Uterus (tissue), 4 donors: Measurements from ENCODE around the gene PRKAG3. TPM values are rescaled to one million over a fixed set of nuclear protein-coding genes. Genes with fewer than 3 reads are reported as not detected.

ENCODE experiments used
- DNase-seq, 2 donors: peaks; one replicate each; pipeline ENCODE4 v3.0.0-alpha.2; 2019 to 2020
- H3K27ac ChIP-seq, 2 donors: fragments of 200-600 bp; sonication (generic); 1 replicate in 1 of 2; 2 replicates in 1 of 2; pipeline ENCODE4 v1.5.1; 2016 to 2018
- H3K27me3 ChIP-seq, 2 donors: fragments of 200-600 bp; sonication (generic); one replicate each; pipeline ENCODE4 v1.5.1; 2018 to 2019; ENCODE audit warnings: control low read depth in 1 of 2
- H3K36me3 ChIP-seq, 2 donors: fragments of 200-600 bp; sonication (generic); one replicate each; pipeline ENCODE4 v1.5.1; 2019; ENCODE audit warnings: control low read depth in 1 of 2
- H3K4me1 ChIP-seq, 2 donors: fragments of 200-600 bp; sonication (generic); one replicate each; pipeline ENCODE4 v1.5.1; 2018 to 2019; ENCODE audit warnings: control low read depth in 1 of 2
- H3K4me3 ChIP-seq, 2 donors: fragments of 200-600 bp; sonication (generic); 1 replicate in 1 of 2; 2 replicates in 1 of 2; pipeline ENCODE4 v1.5.1; 2018 to 2019; ENCODE audit warnings: mild to moderate bottlenecking in 1 of 2
- H3K9me3 ChIP-seq, 2 donors: fragments of 200-600 bp; sonication (generic); one replicate each; pipeline ENCODE4 v1.5.1; 2019; ENCODE audit warnings: control low read depth in 1 of 2
- CTCF ChIP-seq, 4 experiments: fragments of 200-600 bp in 2 of 4; fragments of 450-650 bp in 2 of 4; sonication (generic) in 2 of 4; IDR thresholded peaks; one replicate each; pipeline ENCODE4 v1.5.1; 2016 to 2019; ENCODE audit warnings: antibody characterized with exemption in 4 of 4, mild to moderate bottlenecking in 2 of 4, moderate library complexity in 1 of 4
- POLR2A ChIP-seq, 2 donors: fragments of 450-650 bp; IDR thresholded peaks; one replicate each; pipeline ENCODE4 v1.6.1; 2016; ENCODE audit warnings: antibody characterized with exemption in 2 of 2, mild to moderate bottlenecking in 1 of 2, moderate library complexity in 1 of 2
- intact Hi-C: fragments of 100-400 bp; cut with DNase I; formaldehyde crosslinking; loops from one replicate; pipeline ENCODE4 v1.15.1; 2023; ENCODE audit warnings: low total_unique reads
- total RNA-seq, 4 donors: library from RNA; depleted of rRNA in 3 of 4; stranded (reverse); fragments of >200 nt in 3 of 4; gene quantifications; one replicate each; pipeline versions ENCODE4 v1.1.0 to v1.2.4, GENCODE V29; 2014 to 2023
- donor health status: DM: yes; HTN: yes; CAD: no.

Gene PRKAG3
- total RNA-seq, 4 donors from 2014 or later = not detected

- DNase-seq = no peak
- no peaks in the 10 kb centered on the region for H3K4me1 ChIP-seq
- intact Hi-C loops = no loop called here
- no peak overlapping the region for H3K4me3 ChIP-seq
- no peaks in the 10 kb centered on the region for H3K36me3 ChIP-seq
- TF ChIP-seq CTCF (IDR thresholded peaks at IDR 0.05) = no peak
- no peak for TF ChIP-seq POLR2A (IDR thresholded peaks at IDR 0.05)
- no peak overlapping the region for H3K27ac ChIP-seq
- no peaks in the 10 kb centered on the region for H3K27me3 ChIP-seq
- no peaks in the 10 kb centered on the region for H3K9me3 ChIP-seq
These were observed 8.3 kb upstream of the PRKAG3 start for GRCh38 chr2:218839888-218840287.

GRCh38 chr2:218839430-218839829 is 7.8 kb upstream of the PRKAG3 start:
- no peak overlapping the region for H3K4me3 ChIP-seq
- no peak overlapping the region for H3K27ac ChIP-seq
- no peak for DNase-seq
- no peaks in the 10 kb centered on the region for H3K27me3 ChIP-seq
- H3K4me1 ChIP-seq = no peaks in the 10 kb centered on the region
- TF ChIP-seq POLR2A (IDR thresholded peaks at IDR 0.05) = no peak
- TF ChIP-seq CTCF (IDR thresholded peaks at IDR 0.05) = no peak
- no peaks in the 10 kb centered on the region for H3K9me3 ChIP-seq
- no peaks in the 10 kb centered on the region for H3K36me3 ChIP-seq
- intact Hi-C loops = no loop called here

- H3K27me3 ChIP-seq = no peaks in the 10 kb centered on the region
- no peak overlapping the region for H3K27ac ChIP-seq
- no peaks in the 10 kb centered on the region for H3K4me1 ChIP-seq
- no peaks in the 10 kb centered on the region for H3K36me3 ChIP-seq
- no peak for TF ChIP-seq CTCF (IDR thresholded peaks at IDR 0.05)
- TF ChIP-seq POLR2A (IDR thresholded peaks at IDR 0.05) = no peak
- no peaks in the 10 kb centered on the region for H3K9me3 ChIP-seq
- DNase-seq = no peak
- H3K4me3 ChIP-seq = no peak overlapping the region
- intact Hi-C loops = no loop called here
These were observed 5.9 kb upstream of the PRKAG3 start for GRCh38 chr2:218837495-218837894.

- no peaks in the 10 kb centered on the region for H3K27me3 ChIP-seq
- no peak overlapping the region for H3K27ac ChIP-seq
- DNase-seq = no peak
- H3K4me3 ChIP-seq = no peak overlapping the region
- no peaks in the 10 kb centered on the region for H3K4me1 ChIP-seq
- no peak for TF ChIP-seq CTCF (IDR thresholded peaks at IDR 0.05)
- TF ChIP-seq POLR2A (IDR thresholded peaks at IDR 0.05) = no peak
- intact Hi-C loops = no loop called here
- no peaks in the 10 kb centered on the region for H3K9me3 ChIP-seq
- H3K36me3 ChIP-seq = no peaks in the 10 kb centered on the region
These were observed 3.1 kb upstream of the PRKAG3 start for GRCh38 chr2:218834685-218835084.

GRCh38 chr2:218833023-218833609 is 1.5 kb upstream of the PRKAG3 start:
- H3K27me3 ChIP-seq = no peaks in the 10 kb centered on the region
- no peak for TF ChIP-seq CTCF (IDR thresholded peaks at IDR 0.05)
- no peak for TF ChIP-seq POLR2A (IDR thresholded peaks at IDR 0.05)
- H3K27ac ChIP-seq = no peak overlapping the region

More at GRCh38 chr2:218833023-218833609, 1.5 kb upstream of the PRKAG3 start:
- no peaks in the 10 kb centered on the region for H3K9me3 ChIP-seq
- H3K4me1 ChIP-seq = no peaks in the 10 kb centered on the region
- H3K4me3 ChIP-seq = no peak overlapping the region
- no peaks in the 10 kb centered on the region for H3K36me3 ChIP-seq
- intact Hi-C loops = no loop called here
- DNase-seq = no peak
